ENCODE results near the gene DAPK1.

The DAPK1 gene

DNA sequence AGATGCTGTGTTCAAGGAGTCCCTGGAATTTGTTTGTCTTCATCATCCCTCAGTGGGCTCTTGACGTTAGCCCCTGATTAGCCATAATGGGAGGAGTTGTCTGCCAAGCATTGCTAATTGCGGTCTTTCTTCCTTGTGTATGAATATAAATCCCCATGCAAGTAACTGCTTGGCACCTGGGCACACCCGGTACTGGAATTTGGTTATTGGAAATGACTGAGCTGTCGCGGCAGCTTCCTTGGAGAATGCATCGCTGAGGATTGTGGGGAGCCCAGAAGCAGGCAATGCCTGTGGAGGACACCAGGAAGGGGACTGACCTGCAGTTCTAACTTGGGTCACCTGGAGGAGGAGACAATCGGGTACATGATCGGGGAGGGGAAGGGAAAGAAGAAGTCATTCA lies 174.9 kb downstream of the DAPK1 start:
- no peak for FAIRE-seq

DNA sequence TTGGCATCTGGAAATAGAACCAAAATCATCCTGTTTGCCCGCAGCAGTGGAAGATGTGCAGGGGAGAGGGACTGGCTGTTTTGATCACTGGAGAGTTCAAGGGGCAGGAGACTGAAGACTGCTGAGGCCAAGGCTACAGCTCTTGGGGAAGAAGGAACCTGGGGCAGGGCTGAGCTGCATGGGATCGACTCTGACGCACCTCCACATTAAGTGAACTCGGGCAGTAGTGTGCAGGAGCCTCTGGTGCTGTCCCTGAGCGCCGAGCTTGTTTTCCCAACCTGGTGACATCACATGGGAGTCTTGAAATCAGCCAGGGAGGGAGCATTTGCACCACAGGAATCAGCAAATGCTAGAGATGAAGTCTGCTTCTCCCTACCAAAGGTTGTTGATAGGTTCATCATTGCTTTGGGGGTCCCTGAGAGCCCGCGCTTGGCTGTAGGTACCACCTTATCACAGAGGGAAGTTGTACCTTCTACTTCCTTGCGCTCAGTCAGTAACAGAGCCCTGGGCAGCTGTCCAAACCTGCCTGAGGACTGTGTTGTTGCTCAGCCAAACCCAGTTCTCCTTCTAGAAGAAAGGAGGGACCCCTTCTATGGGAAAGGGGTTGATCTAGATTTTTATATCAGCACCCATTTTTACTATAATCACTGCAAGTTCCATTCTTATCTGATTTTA lies 175.9 kb downstream of the DAPK1 start:
- no peak for FAIRE-seq

DNA sequence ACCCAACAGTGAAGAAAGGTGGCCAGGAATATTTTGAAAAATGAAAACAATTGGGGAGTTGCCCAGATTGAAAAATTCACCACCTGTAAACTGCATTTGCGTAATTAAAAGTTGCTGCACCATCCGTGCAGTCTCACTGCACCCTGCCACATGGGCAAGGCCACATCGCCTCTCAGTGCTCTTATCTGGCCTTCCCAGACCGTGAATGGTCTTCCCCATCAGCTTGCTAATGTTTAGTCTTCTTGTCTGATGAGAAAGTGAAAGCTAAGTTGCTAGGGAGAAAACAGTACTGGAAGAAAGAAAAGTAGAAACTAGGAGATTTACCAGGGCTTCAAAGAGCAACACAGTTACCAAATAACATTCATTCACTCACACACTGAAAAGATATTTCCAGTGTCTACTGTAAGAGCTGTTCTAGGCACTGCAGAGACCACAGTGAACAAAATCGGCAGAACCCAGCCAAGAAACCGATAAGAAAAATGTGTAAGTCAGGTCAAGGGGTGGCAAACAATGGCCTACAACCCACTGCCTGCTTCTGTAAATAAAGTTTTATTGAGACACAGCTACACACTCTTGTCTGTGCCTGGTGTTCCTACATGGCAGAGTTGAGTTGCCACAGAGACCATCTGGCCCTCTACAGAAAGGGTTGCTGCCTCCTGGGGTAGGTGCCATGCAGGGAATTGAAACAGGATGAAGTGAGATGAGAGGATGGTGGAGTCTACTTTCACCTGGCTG lies 177.1 kb downstream of the DAPK1 start:
- FAIRE-seq, result no peak

- FAIRE-seq, result no peak
These were observed 178.3 kb downstream of the DAPK1 start for GRCh38 chr9:87675906-87676515.

- no peak for FAIRE-seq
These were observed 179.5 kb downstream of the DAPK1 start for GRCh38 chr9:87676976-87677775.

DNA sequence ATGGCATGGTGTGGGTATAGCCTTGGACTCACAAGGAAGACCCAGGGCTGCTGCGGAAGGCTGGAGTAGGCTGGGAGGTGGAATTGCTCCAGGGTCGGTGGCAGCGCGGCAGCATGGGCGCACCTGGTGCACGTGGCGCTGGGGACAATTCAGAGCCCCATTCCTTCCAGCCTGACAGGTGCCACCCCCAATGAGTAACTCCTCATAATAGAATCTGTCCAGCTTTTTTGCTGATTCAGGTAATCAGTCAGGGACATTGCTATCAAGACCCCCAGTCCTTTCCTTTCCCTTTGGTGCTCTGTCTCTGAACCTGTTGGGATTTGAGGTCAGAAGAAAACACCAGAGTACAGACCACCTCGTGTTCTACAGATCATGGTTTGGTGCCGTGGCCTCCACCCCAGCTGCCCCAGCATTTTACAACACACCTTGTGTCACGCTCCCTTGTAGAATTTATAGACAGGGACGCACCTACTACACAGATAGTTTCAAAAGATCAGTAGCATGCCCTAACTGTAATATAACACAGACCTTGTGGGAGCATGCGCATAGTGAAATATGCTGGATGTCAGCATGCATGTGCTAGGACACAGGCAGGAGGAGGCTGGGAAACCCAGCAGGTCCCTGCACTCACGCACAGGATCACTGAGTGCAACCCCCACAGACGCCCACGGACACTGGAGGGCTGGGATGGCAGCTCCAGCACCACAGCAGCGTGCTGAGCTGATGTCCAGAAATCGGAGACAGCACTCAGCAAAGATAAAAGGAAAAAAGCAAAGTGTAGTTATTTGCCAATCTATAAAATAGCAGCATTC lies 180.3 kb downstream of the DAPK1 start:
- FAIRE-seq, result no peak

- FAIRE-seq, result peak; percentile 15
These were observed 181.1 kb downstream of the DAPK1 start for GRCh38 chr9:87678650-87679355.

DNA sequence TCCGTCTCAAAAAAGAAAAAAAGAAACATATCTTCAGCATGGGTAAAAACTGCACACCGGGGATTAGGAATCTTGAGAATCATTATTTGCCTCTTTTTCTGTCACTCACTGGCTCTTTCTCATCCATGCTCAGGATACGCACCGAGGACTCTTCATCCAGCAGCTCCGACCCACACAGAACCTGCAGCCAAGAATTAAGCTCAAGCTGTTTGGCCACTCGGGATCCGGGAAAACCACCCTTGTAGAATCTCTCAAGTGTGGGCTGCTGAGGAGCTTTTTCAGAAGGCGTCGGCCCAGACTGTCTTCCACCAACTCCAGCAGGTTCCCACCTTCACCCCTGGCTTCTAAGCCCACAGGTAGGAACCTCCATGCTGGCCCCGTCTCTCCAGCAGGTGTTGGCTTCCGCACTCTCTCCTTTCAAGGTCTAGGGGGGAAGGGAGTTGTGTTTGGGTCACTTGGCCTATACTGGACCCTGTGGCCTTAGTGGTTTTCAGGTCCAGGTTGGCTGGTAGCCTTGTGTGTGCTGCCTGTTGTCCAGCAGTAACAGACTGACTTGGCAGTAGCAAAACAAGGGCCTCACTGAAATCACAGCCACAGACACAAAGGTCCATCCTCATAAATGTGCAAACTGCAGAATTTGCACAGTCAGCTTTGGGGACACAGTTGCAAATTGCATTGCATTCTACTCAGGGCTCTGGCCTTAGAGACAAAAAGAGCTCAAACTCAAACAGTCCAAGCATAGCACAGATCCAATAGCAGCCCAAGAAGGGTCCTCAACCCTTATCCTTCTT lies 183.8 kb downstream of the DAPK1 start:
- FAIRE-seq, result no peak

DNA sequence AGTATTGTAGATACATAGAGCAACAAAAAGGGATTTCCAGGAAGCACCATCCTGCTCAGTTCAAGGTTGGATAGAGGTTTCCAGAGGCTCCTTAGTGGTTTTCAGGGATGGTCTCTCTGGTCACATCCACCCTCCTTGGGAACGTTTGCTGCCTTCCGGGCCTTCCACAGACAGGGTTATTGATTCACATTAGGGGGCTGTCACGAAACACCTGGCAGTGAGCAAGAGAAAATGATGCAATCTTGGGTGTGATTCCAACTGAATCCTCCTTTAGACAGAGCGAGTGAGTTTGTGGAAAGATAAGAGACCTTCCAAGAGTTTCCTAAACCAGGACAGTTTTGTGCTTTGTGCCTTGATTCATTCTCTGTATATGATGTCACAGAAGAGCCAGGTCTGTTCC lies 184.4 kb downstream of the DAPK1 start:
- FAIRE-seq, result no peak

DNA sequence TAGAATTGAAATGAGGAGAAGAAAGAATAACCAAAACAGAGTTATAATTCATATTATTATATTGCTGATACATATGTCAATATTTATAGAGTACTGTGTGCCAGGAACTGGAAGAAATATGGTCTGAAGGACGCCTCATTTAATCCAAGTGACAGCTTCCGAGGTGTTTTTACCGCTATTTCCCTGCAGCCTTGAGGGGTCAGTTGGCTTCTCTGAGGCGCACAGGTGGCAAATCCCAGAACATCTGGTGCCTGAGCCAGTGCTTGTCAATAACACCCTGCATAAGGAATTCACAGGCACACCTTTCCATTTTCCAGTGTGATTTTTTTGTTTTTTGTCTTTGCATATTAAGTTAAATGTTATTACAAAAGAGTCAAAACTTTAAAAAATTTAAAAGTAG lies 185.0 kb downstream of the DAPK1 start:
- FAIRE-seq, result no peak

DNA sequence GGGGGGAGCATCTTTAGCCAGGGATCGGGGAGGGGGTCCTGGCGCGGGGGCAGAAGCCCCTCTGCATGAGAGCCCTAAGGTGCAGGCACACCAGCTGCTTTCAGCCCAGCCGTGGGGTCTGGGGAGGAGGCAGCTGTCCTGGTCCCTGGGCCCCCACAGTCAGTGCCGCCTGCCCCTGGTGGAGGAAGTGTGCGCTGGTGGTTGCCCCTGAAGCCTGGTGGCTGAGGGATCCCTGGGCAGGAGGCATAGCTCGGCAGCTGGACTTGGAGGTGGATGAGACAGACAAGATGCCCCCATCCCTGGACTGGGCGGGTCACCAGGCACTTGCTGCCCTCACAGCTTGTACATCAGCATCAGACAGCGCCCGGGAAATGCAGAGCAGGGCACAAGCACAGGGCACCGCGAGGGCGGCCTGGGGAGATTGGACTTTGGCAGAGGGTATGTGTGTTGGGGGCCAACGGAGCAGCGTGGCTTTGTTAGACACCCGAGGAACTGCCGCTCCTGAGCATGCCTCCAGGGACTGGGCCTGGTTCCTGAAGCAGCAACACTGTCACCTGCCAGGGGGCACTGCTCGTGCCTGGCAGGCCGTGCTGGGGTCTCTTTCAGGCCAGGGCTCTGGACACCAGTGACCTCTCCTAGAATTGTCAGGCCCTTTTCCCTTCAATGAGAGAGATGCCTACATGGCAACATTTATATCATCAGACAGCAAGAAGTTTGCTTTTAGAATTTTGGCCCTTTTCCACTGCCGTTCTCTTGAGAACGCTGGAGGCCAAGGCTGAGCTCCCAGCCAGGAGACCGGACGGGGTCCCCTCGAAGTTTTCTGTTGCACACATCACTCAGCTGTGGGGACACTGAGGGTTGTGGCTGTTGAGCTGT lies 186.3 kb downstream of the DAPK1 start:
- FAIRE-seq, result no peak

- no peak for FAIRE-seq
These were observed 187.1 kb downstream of the DAPK1 start for GRCh38 chr9:87684627-87685219.

- no peak for FAIRE-seq
These were observed 187.8 kb downstream of the DAPK1 start for GRCh38 chr9:87685441-87685840.

DNA sequence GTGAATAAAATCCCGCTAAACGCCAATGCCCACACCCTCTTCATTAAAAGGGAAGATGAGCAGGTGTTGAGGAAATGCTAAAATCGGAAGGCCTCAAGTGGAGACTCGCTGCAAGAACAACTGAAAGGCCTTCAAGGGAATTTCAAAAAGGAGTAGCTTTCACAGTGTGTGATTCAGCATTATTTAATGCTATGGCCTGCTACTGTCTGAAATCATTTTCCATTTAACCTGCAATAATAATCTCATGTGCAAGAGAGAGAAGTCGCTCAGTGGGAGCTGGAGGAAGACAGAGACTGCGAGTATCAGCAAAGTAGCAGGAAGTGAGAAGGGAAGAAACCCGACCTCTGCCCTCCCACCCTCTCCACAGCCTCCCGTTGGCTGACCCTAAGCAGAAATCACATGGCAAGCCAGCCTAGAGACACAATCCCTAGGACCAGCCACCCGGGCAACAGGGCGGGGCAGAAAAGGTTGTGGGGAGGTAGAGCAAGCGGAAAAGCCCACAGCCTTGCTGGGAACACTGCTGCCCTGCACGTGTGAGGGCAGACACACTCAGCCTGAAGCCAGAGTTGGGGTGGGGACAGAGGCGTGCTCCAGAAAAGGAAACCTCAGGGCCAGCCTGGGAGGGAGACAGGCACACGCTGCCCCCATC lies 188.3 kb downstream of the DAPK1 start:
- no peak for FAIRE-seq

DNA sequence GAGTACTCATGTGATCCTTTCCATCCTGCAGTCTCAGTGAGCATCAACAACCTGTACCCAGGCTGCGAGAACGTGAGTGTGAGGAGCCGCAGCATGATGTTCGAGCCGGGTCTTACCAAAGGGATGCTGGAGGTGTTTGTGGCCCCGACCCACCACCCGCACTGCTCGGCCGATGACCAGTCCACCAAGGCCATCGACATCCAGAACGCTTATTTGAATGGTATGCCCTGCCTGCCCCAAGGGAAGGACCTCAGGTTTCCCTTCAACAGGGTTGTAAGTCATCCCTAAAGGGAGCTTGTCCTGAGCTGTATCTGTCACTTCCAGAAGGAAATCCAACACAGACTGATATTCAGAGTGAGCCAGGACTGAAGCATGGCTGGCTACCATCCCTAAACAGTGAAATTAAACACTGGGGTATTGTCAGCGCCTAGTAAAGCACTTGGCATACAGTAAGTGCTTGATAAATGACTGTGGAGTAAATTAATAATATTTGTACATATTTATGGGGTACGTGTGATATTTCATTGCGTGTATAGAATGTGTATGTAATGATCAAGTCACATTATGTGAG lies 188.9 kb downstream of the DAPK1 start:
- no peak for FAIRE-seq

- no peak for FAIRE-seq
These were observed 189.5 kb downstream of the DAPK1 start for GRCh38 chr9:87687207-87687606.

- no peak for FAIRE-seq
These were observed 196.6 kb downstream of the DAPK1 start for GRCh38 chr9:87694236-87694755.

DNA sequence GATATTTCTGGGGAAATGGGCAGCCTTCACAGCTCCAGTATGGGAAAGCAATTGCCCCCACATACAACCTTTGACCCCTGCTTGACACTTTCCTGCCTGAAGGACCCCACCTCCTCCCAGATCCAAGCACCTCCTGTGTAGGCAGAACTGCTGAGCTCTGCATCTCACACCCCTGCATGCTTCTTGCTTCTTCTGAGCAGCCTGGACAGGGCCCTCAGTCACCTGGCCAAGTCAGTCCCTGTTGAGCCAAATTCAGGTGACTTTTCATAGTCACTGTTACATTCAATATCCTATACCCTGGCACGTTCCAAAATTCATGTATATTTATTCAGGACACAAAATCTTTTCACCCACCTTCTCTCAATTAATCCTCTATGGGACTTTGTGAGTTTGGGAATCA lies 197.9 kb downstream of the DAPK1 start:
- FAIRE-seq, result no peak

Data from G401.6 (cell line).